ENCODE data around the gene NCK2.

NCK2 gene

DNA sequence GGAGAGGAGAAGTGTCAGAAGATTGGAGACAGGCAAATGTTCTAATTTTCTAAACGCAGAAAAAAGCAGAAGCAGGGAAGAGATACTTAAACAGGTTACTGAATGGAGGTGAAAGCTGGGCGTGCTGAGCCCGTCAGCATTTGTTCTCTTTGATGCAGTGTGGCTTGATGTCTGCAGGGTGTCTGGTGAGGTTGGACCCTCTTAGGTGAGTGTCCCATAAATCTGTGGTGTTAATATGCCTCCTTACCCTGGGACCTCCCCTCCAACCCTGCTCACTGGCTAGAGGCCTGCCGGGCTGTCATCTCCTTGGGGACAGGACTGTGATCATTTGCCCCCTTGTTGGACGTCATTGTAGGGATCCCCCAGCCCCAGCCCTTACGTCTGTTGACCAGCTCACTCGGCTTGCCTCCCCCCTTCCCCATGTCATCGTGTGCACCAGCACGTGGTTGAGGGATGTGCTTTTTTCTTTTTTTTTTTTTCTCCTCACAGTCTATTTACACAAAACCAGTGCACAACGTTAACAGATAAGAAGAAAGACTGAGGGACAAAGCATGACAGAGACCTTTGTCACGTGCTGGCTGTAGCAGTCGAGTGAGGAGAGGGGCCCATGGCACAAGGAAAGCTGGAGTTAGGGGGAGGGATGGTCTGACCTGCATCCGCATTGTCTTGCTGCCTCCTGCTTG is 56.4 kb downstream of the NCK2 start:
- Histone ChIP-seq H3K9ac (ENCODE audit: low read length) (no peak overlapping the region), H4K20me1 (ENCODE audit: insufficient read depth, low read length) (no peaks in the 10 kb centered on the region), H3K9me2 (replicated peaks; ENCODE audit: insufficient read depth, low read length) (no peaks in the 10 kb centered on the region), H3K36me3 (replicated peaks; ENCODE audit: insufficient read depth, low read length) (no peaks in the 10 kb centered on the region), H3F3A (ENCODE audit: insufficient read depth, low read length) (peaks cover 32% of the 10 kb centered on the region), H2AFZ (ENCODE audit: low read length) (no peak overlapping the region), H3K27me3 (replicated peaks; ENCODE audit: insufficient read depth, low read length) (no peaks in the 10 kb centered on the region), H3K4me1 (ENCODE audit: low read length) (peaks cover 72% of the 10 kb centered on the region), H3K9me3 (replicated peaks; ENCODE audit: insufficient read depth, low read length) (no peaks in the 10 kb centered on the region), H3K79me2 (ENCODE audit: low read length) (peaks cover 94% of the 10 kb centered on the region), H3K27ac (ENCODE audit: low read length) (no peak overlapping the region), H3K4me2 (ENCODE audit: low read depth, low read length) (no peak overlapping the region), H3K4me3 (ENCODE audit: low read length) (no peak overlapping the region)
- no peak for DNase-seq
- TF ChIP-seq EZH2 (optimal IDR thresholded peaks at IDR 0.05; ENCODE audit: low read depth, low read length), result no peak
- TF ChIP-seq, protein P1, sequence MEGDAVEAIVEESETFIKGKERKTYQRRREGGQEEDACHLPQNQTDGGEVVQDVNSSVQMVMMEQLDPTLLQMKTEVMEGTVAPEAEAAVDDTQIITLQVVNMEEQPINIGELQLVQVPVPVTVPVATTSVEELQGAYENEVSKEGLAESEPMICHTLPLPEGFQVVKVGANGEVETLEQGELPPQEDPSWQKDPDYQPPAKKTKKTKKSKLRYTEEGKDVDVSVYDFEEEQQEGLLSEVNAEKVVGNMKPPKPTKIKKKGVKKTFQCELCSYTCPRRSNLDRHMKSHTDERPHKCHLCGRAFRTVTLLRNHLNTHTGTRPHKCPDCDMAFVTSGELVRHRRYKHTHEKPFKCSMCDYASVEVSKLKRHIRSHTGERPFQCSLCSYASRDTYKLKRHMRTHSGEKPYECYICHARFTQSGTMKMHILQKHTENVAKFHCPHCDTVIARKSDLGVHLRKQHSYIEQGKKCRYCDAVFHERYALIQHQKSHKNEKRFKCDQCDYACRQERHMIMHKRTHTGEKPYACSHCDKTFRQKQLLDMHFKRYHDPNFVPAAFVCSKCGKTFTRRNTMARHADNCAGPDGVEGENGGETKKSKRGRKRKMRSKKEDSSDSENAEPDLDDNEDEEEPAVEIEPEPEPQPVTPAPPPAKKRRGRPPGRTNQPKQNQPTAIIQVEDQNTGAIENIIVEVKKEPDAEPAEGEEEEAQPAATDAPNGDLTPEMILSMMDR (IDR thresholded peaks at IDR 0.05; ENCODE audit: low read length), result no peak
- TF ChIP-seq EZH2phosphoT487 (IDR thresholded peaks at IDR 0.05; ENCODE audit: low read length), result no peak

DNA sequence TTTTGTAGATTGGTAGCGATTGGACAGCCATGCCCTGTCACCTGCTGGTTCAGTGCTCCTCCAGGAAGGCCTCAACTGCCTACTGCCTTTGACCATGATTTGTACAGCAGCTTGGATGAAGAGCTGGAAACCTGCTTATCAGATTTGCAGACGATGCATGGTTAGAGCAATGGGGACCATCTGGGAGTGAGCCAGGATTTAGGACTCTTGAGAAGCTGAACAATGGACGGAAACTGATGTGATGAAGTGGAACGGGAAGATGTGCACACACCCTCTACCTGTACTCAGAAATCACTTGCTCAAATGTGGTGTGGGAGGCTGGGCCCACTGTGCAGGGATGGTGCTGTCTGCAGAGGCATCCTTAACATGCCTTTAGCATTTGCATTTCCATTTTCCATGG is 57.2 kb downstream of the NCK2 start:
- no peaks in the 10 kb centered on the region for H3K27me3 ChIP-seq (replicated peaks; ENCODE audit: insufficient read depth, low read length)
- H3K4me1 ChIP-seq (ENCODE audit: low read length), result peaks cover 63% of the 10 kb centered on the region
- H2AFZ ChIP-seq (ENCODE audit: low read length), result no peak overlapping the region
- no peak overlapping the region for H3K4me3 ChIP-seq (ENCODE audit: low read length)
- TF ChIP-seq, protein P1 (IDR thresholded peaks at IDR 0.05; ENCODE audit: low read length), result no peak
- TF ChIP-seq EZH2 (optimal IDR thresholded peaks at IDR 0.05; ENCODE audit: low read depth, low read length), result no peak
- TF ChIP-seq EZH2phosphoT487 (IDR thresholded peaks at IDR 0.05; ENCODE audit: low read length), result no peak
- peaks cover 23% of the 10 kb centered on the region for H3F3A ChIP-seq (ENCODE audit: insufficient read depth, low read length)
- H3K27ac ChIP-seq (ENCODE audit: low read length), result no peak overlapping the region
- peaks cover 94% of the 10 kb centered on the region for H3K79me2 ChIP-seq (ENCODE audit: low read length)
- H3K4me2 ChIP-seq (ENCODE audit: low read depth, low read length), result no peak overlapping the region
- H4K20me1 ChIP-seq (ENCODE audit: insufficient read depth, low read length), result no peaks in the 10 kb centered on the region
- no peak overlapping the region for H3K9ac ChIP-seq (ENCODE audit: low read length)
- no peaks in the 10 kb centered on the region for H3K36me3 ChIP-seq (replicated peaks; ENCODE audit: insufficient read depth, low read length)
- no peak for DNase-seq
- H3K9me2 ChIP-seq (replicated peaks; ENCODE audit: insufficient read depth, low read length), result no peaks in the 10 kb centered on the region
- no peaks in the 10 kb centered on the region for H3K9me3 ChIP-seq (replicated peaks; ENCODE audit: insufficient read depth, low read length)

GRCh38 chr2:105802587-105802986 is 57.9 kb downstream of the NCK2 start:
- TF ChIP-seq EZH2 (optimal IDR thresholded peaks at IDR 0.05; ENCODE audit: low read depth, low read length), result no peak
- TF ChIP-seq, protein P1 (IDR thresholded peaks at IDR 0.05; ENCODE audit: low read length), result no peak
- no peaks in the 10 kb centered on the region for H3K36me3 ChIP-seq (replicated peaks; ENCODE audit: insufficient read depth, low read length)
- DNase-seq, result peak; percentile 30
- no peaks in the 10 kb centered on the region for H3K9me2 ChIP-seq (replicated peaks; ENCODE audit: insufficient read depth, low read length)
- peaks cover 97% of the 10 kb centered on the region for H3K79me2 ChIP-seq (ENCODE audit: low read length)
- H3K9ac ChIP-seq (ENCODE audit: low read length), result no peak overlapping the region
- no peak overlapping the region for H2AFZ ChIP-seq (ENCODE audit: low read length)
- H3K27ac ChIP-seq (ENCODE audit: low read length), result 0 out of 2 replicates have a peak overlapping the region, but pooled peaks have one; percentile 5
- H3K4me1 ChIP-seq (ENCODE audit: low read length), result peaks cover 57% of the 10 kb centered on the region
- H3K4me3 ChIP-seq (ENCODE audit: low read length), result no peak overlapping the region
- H3F3A ChIP-seq (ENCODE audit: insufficient read depth, low read length), result peaks cover 17% of the 10 kb centered on the region
- no peaks in the 10 kb centered on the region for H3K27me3 ChIP-seq (replicated peaks; ENCODE audit: insufficient read depth, low read length)
- no peaks in the 10 kb centered on the region for H3K9me3 ChIP-seq (replicated peaks; ENCODE audit: insufficient read depth, low read length)
- H3K4me2 ChIP-seq (ENCODE audit: low read depth, low read length), result no peak overlapping the region
- no peaks in the 10 kb centered on the region for H4K20me1 ChIP-seq (ENCODE audit: insufficient read depth, low read length)

Data from MM.1S (cell line).